Spleen (tissue), 11 donors: ENCODE data around the gene STOM. TPM values are rescaled to one million over a fixed set of nuclear protein-coding genes. Genes with fewer than 3 reads are reported as not detected.

Experiments
- DNase-seq: peaks from one replicate; pipeline ENCODE4 v3.0.0-alpha.2; 2020
- H3K27ac ChIP-seq, 8 donors: fragments of 200-600 bp; sonication (generic) in 7 of 8; 1 replicate in 4 of 8; 2 replicates in 4 of 8; pipeline versions ENCODE4 v1.5.0 to v1.8.0; 2016 to 2021; ENCODE audit warnings: inconsistent platforms in 4 of 8, mild to moderate bottlenecking in 4 of 8, moderate library complexity in 1 of 8
- H3K27me3 ChIP-seq, 7 donors: fragments of 200-600 bp; sonication (generic) in 6 of 7; replicated peaks in 1 of 7; 1 replicate in 4 of 7; 2 replicates in 3 of 7; pipeline versions ENCODE4 v1.5.0 to v1.8.0; 2016 to 2021; ENCODE audit warnings: inconsistent platforms in 3 of 7, mild to moderate bottlenecking in 1 of 7
- H3K36me3 ChIP-seq, 6 donors: fragments of 200-600 bp; sonication (generic) in 5 of 6; 1 replicate in 4 of 6; 2 replicates in 2 of 6; pipeline versions ENCODE4 v1.5.0 to v1.8.0; 2016 to 2021; ENCODE audit warnings: inconsistent platforms in 2 of 6
- H3K4me1 ChIP-seq, 6 donors: fragments of 200-600 bp; sonication (generic) in 5 of 6; 1 replicate in 3 of 6; 2 replicates in 3 of 6; pipeline versions ENCODE4 v1.5.0 to v1.8.0; 2016 to 2021; ENCODE audit warnings: inconsistent platforms in 3 of 6
- H3K4me3 ChIP-seq, 8 donors: fragments of 200-600 bp; sonication (generic) in 7 of 8; 1 replicate in 4 of 8; 2 replicates in 4 of 8; pipeline versions ENCODE4 v1.5.0 to v1.8.0; 2016 to 2021; ENCODE audit warnings: inconsistent platforms in 4 of 8, mild to moderate bottlenecking in 4 of 8, moderate library complexity in 2 of 8
- H3K9me3 ChIP-seq, 8 donors: fragments of 200-600 bp; sonication (generic) in 7 of 8; 1 replicate in 4 of 8; 2 replicates in 4 of 8; pipeline versions ENCODE4 v1.5.0 to v1.8.0; 2016 to 2021; ENCODE audit warnings: inconsistent platforms in 4 of 8
- POLR2A ChIP-seq, 3 donors: fragments of 450-650 bp; IDR thresholded peaks; one replicate each; pipeline ENCODE4 v1.5.1; 2017; ENCODE audit warnings: antibody characterized with exemption in 3 of 3, mild to moderate bottlenecking in 1 of 3
- POLR2AphosphoS5 ChIP-seq, 3 donors: sonication (generic); formaldehyde crosslinking; IDR thresholded peaks; one replicate each; pipeline ENCODE4 v1.5.1; 2017; ENCODE audit warnings: antibody characterized with exemption in 3 of 3
- WGBS, 5 donors: extraction: QIAGEN DNeasy Blood & Tissue Kit in 3 of 5; methylation state at CpG; one replicate each; pipeline versions ENCODE4 v1.1.5 to v1.1.7; 2013 to 2018; 5-methylcytosine and 5-hydroxymethylcytosine counted together
- intact Hi-C: fragments of 100-400 bp; cut with DNase I; formaldehyde crosslinking; loops from one replicate; pipeline ENCODE4 v1.15.0; 2023; ENCODE audit warnings: low total_unique reads
- polyA plus RNA-seq, 3 donors: library from polyadenylated mRNA; stranded (reverse); fragments of 200-250 nt; gene quantifications; one replicate each; pipeline ENCODE4 v1.2.1, GENCODE V29; 2013
- total RNA-seq, 7 donors: library from RNA; depleted of rRNA in 3 of 7; stranded (reverse); fragments of >200 nt in 3 of 7; fragmentation: NEBNext Ultra II Directional in 4 of 7; extraction: Animal tissue kit (Norgen Biotek cat#: 25700) in 4 of 7; gene quantifications; one replicate each; pipeline versions ENCODE4 v1.1.0 to v1.2.1, GENCODE V29; 2016 to 2021
- TF ChIP-seq, protein P1 (sequence below), 11 experiments: fragments of 200-600 bp in 7 of 11; fragments of 450-650 bp in 4 of 11; sonication (generic) in 4 of 11; IDR thresholded peaks in 8 of 11; conservative IDR thresholded peaks in 3 of 11; 1 replicate in 7 of 11; 2 replicates in 4 of 11; pipeline versions ENCODE4 v1.4.0 to v1.8.0; 2016 to 2021; ENCODE audit warnings: antibody characterized with exemption in 11 of 11, inconsistent platforms in 4 of 11, mild to moderate bottlenecking in 1 of 11
- donor health status: healthy with polysubstance abuse.
- donor health status: DM: no; HTN: no; CAD: no; lungs with moderate emphysema.
- donor health status: DM: no; HTN: no; CAD: no.
- donor health status: Bipolar disorder and iron deficiency.
- donor health status: healthy.
- donor health status: DM: no; HTN: no; CAD: no.
- donor health status: DM: yes; HTN: yes; CAD: no.

Gene STOM
- total and polyA plus RNA-seq, 10 donors: 42.7 to 493 (median 311) TPM

DNA sequence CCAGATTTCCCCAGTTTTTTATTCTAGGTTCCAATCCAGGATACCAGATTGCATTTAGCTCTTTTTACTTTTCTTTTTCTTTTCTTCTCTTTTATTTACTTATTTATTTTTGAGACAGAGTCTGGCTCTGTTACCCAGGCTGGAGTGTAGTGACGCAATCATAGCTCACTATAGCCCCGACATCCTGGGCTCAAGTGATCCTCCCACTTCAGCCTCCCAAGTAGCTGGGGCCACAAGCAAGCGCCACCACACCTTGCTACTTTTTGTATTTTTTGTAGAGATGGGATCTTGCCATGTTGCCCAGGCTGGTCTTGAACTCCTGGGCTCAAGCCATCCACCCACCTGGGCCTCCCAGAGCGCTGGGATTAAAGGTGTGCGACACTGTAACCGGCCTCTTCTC, 53.7 kb downstream of the STOM start:
- 90 to 96% (median 94%) methylated on average over 6 of the region's 6 CpGs for WGBS, 5 donors
- H3K36me3 ChIP-seq: peaks cover 0 to 100% (median 62%) of the 10 kb centered on the region in 6 donors
- H3K4me3 ChIP-seq: no peak overlapping the region
- DNase-seq: peak; percentile 24
- intact Hi-C loops: no loop called here
- H3K27ac ChIP-seq: no peak overlapping the region
- TF ChIP-seq, protein P1, sequence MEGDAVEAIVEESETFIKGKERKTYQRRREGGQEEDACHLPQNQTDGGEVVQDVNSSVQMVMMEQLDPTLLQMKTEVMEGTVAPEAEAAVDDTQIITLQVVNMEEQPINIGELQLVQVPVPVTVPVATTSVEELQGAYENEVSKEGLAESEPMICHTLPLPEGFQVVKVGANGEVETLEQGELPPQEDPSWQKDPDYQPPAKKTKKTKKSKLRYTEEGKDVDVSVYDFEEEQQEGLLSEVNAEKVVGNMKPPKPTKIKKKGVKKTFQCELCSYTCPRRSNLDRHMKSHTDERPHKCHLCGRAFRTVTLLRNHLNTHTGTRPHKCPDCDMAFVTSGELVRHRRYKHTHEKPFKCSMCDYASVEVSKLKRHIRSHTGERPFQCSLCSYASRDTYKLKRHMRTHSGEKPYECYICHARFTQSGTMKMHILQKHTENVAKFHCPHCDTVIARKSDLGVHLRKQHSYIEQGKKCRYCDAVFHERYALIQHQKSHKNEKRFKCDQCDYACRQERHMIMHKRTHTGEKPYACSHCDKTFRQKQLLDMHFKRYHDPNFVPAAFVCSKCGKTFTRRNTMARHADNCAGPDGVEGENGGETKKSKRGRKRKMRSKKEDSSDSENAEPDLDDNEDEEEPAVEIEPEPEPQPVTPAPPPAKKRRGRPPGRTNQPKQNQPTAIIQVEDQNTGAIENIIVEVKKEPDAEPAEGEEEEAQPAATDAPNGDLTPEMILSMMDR (IDR thresholded peaks at IDR 0.05 in 8 of 11, conservative IDR thresholded peaks at IDR 0.05 in 3 of 11): no peak
- TF ChIP-seq POLR2AphosphoS5 (IDR thresholded peaks at IDR 0.05) (no peak), POLR2A (IDR thresholded peaks at IDR 0.05) (no peak)
- H3K9me3 ChIP-seq: no peaks in the 10 kb centered on the region
- H3K27me3 ChIP-seq: no peaks in the 10 kb centered on the region
- H3K4me1 ChIP-seq: peaks cover 0 to 38% (median 13%) of the 10 kb centered on the region in 6 donors

DNA sequence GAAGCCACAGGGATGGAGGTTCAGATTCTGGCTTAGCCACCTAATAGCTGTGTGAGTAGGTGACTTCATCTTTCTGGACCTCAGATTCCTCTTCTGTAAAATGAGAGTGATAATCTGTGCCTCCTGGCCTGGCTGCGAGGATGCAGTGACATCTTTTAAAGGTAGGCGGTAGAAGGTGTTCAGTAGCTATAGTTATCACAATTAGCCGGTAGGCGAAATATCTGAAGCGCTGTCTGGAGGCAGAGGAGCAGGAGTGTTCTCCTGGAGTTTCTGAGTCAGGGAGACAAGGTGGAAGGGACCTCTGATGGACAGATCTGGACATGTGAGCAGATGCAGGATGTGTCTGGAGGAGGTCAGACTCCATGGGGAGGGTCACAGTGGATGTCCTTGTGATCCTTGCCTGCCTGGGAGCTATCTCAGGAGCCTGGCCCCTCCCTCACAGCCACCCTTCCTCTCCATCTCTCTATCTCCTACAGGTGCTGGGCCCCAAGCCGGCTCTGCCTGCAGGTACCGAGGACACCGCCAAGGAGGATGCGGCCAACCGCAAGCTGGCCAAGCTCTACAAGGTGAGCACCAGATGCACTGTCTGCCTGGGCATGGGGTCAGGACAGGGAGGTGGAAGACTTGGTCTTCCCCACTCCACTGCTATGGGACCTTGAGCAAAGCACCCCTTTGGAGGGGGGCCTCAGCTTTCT, 56.4 kb downstream of the STOM start:
- Histone ChIP-seq H3K27me3 (no peaks in the 10 kb centered on the region), H3K36me3 (peaks cover 0 to 100% (median 69%) of the 10 kb centered on the region in 6 donors), H3K4me3 (no peak overlapping the region), H3K4me1 (peaks cover 0 to 10% (median 0%) of the 10 kb centered on the region in 6 donors), H3K9me3 (no peaks in the 10 kb centered on the region), H3K27ac (no peak overlapping the region)
- TF ChIP-seq POLR2AphosphoS5 (IDR thresholded peaks at IDR 0.05): peak in 2 of 3 donors; percentile 26 to 33
- TF ChIP-seq, protein P1 (IDR thresholded peaks at IDR 0.05 in 8 of 11, conservative IDR thresholded peaks at IDR 0.05 in 3 of 11): no peak
- peak; percentile 63 for DNase-seq
- WGBS, 5 donors: 95 to 98% (median 97%) methylated on average over 10 of the region's 10 CpGs
- intact Hi-C loops: no loop called here

DNA sequence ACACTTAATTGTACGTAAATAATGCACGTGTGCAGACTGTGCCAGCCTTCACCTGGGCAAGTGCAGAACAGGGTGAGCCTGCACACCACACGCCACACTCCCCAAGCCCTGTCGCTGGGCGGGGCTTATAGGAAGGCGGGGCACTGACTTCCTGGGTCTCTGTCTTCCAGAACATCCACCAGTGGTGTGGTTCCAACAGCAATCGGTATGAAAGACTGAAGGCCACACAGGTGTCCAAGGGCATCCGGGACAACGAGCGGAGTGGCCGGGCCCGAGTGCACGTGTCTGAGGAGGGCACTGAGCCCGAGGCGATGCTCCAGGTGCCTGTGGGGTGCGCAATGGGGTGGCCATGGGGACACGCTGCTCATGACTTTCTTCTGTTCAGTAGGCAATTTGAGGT, 57.9 kb downstream of the STOM start:
- Histone ChIP-seq H3K9me3 (no peaks in the 10 kb centered on the region), H3K4me1 (no peaks in the 10 kb centered on the region), H3K27ac (no peak overlapping the region), H3K36me3 (peaks cover 0 to 100% (median 68%) of the 10 kb centered on the region in 6 donors), H3K27me3 (no peaks in the 10 kb centered on the region), H3K4me3 (no peak overlapping the region)
- DNase-seq: no peak
- intact Hi-C loops: no loop called here
- WGBS, 5 donors: 92 to 96% (median 94%) methylated on average over 14 to 17 of the region's 17 CpGs
- TF ChIP-seq, protein P1 (IDR thresholded peaks at IDR 0.05 in 8 of 11, conservative IDR thresholded peaks at IDR 0.05 in 3 of 11): no peak
- peak in 1 of 3 donors; percentile 48 for TF ChIP-seq POLR2AphosphoS5 (IDR thresholded peaks at IDR 0.05)

DNA sequence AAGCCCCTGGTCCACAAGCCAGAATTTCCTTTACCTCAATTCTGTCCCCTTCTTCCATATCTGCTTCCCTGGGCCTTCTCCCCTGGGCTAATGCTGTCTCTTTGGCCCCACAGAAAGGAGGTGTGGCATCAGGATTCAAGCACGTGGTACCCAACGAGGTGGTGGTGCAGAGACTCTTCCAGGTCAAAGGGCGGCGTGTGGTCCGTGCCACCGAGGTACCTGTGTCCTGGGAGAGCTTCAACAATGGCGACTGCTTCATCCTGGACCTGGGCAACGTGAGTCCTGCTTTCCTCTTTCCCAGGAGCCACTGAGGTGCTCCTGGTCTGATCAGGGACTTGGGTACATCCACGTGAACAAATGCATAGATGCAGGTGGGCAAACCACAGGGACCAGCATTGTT, 59.5 kb downstream of the STOM start:
- Histone ChIP-seq H3K4me1 (no peaks in the 10 kb centered on the region), H3K4me3 (no peak overlapping the region), H3K9me3 (no peaks in the 10 kb centered on the region), H3K27me3 (no peaks in the 10 kb centered on the region), H3K27ac (no peak overlapping the region), H3K36me3 (peaks cover 0 to 100% (median 69%) of the 10 kb centered on the region in 6 donors)
- WGBS, 5 donors: 85 to 89% (median 87%) methylated on average over 9 of the region's 9 CpGs
- intact Hi-C loops: no loop called here
- TF ChIP-seq, protein P1 (IDR thresholded peaks at IDR 0.05 in 8 of 11, conservative IDR thresholded peaks at IDR 0.05 in 3 of 11): no peak
- TF ChIP-seq POLR2A (IDR thresholded peaks at IDR 0.05) (no peak), POLR2AphosphoS5 (IDR thresholded peaks at IDR 0.05) (peak in 1 of 3 donors; percentile 31)
- DNase-seq: peak; percentile 50
